OCI-LY7 (cell line): Measurements from ENCODE around the gene CCDC78.

Experiments
- CTCF ChIP-seq: fragments of 200-600 bp; sonication (generic); conservative IDR thresholded peaks from 2 replicates; pipeline ENCODE4 v1.5.1; 2014; ENCODE audit warnings: mild to moderate bottlenecking, antibody characterized with exemption, low read length, moderate library complexity, mixed read lengths
- EZH2phosphoT487 ChIP-seq: fragments of 200-600 bp; sonication (generic); IDR thresholded peaks from 2 replicates; pipeline ENCODE4 v1.6.1; 2018; ENCODE audit warnings: low read depth, borderline replicate concordance, mild to moderate bottlenecking, mixed run types, antibody characterized with exemption, low read length, moderate library complexity, mixed read lengths

GRCh38 chr16:764848-765487 lies 38.7 kb upstream of the CCDC78 start:
- TF ChIP-seq CTCF (no peak), EZH2phosphoT487 (no peak)
